DOHH2 (cell line): ENCODE results near the gene KAT8.

ENCODE experiments used
- EZH2phosphoT487 ChIP-seq: fragments of 200-600 bp; sonication (generic); IDR thresholded peaks from 2 replicates; pipeline ENCODE4 v1.6.1; 2017; ENCODE audit warnings: borderline replicate concordance, mild to moderate bottlenecking, antibody characterized with exemption, low read length, moderate library complexity, mixed read lengths
- TF ChIP-seq, protein P1 (sequence below): fragments of 200-600 bp; sonication (generic); IDR thresholded peaks from one replicate; pipeline ENCODE4 v1.5.1; 2014; ENCODE audit warnings: antibody characterized with exemption, mild to moderate bottlenecking, low read depth, low read length; ENCODE audit not compliant: poor library complexity, severe bottlenecking

DNA sequence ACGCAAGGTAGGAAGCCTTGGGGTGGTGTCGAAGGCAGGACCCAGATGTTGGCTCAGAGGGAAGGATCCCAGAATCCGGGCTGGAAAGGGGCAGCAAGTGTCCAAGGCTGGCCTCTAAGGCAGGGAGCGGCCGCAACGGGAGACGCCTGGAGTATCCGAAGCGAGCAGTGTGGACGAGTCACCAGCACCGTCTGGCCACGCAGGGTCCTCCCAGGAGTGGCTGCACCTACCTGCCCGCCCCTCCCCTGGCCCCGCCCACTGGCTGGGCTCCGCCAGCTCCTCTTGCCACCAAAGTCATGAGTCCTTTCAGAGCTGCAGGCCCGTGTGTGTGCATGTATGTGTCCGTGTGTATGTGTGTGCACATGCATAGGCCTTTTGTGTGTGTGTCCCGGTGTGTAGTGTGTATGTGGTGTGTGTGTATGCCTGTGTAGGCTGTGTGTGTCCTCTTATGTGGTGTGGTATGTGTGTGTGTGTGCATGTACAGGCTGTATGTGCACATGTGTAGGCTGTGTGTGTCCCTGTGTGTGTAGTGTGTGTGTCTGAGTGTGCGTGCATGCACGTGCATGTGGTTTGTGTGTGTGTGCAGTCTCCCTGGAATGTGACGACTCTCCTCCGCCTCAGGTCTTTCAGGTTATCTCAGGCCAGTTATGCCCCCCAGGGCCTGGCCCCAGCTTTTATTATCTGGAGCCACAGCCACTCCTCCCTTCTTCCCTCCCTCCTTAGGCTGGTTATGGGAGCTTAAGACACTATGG lies 18.2 kb downstream of the KAT8 start, which contains the start of gene PRSS8:
- TF ChIP-seq, protein P1, sequence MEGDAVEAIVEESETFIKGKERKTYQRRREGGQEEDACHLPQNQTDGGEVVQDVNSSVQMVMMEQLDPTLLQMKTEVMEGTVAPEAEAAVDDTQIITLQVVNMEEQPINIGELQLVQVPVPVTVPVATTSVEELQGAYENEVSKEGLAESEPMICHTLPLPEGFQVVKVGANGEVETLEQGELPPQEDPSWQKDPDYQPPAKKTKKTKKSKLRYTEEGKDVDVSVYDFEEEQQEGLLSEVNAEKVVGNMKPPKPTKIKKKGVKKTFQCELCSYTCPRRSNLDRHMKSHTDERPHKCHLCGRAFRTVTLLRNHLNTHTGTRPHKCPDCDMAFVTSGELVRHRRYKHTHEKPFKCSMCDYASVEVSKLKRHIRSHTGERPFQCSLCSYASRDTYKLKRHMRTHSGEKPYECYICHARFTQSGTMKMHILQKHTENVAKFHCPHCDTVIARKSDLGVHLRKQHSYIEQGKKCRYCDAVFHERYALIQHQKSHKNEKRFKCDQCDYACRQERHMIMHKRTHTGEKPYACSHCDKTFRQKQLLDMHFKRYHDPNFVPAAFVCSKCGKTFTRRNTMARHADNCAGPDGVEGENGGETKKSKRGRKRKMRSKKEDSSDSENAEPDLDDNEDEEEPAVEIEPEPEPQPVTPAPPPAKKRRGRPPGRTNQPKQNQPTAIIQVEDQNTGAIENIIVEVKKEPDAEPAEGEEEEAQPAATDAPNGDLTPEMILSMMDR: no peak
- TF ChIP-seq EZH2phosphoT487: no peak
